ENCODE data around the gene OPCML. TPM values are rescaled to one million over a fixed set of nuclear protein-coding genes. Genes with fewer than 3 reads are reported as not detected.

The OPCML gene
- total and polyA plus RNA-seq, 12 donors, result under 0.01 to 1.2 (median 0.39) TPM

DNA sequence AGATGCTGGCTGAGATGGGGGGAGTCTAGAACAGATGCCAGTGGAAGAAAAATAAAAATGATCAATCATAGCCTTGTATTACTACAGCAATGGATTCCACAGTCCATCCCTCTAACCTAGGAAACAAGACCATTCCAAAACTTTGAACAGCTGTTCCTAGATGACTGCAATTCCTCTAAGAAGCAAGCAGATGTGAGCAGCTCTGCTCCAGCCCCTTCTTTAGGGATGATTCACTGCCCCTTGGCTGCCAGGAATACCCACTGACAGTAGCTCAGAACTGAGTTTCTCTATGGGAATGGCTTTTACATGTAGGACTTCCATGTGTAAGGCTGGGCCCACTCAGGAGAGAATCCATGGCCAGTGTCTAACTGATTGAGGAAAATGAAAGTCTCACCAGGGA, 943.9 kb downstream of the OPCML start:
- Histone ChIP-seq H3K9me3 (no peaks in the 10 kb centered on the region), H3K4me3 (no peak overlapping the region), H3K4me1 (peaks cover 0 to 20% (median 0%) of the 10 kb centered on the region in 9 donors), H3K27me3 (peaks cover 0 to 2% (median 0%) of the 10 kb centered on the region in 7 donors), H3K36me3 (no peaks in the 10 kb centered on the region), H3K27ac (no peak overlapping the region)
- no peak for DNase-seq
- ATAC-seq, result no peak
- TF ChIP-seq, protein P1, sequence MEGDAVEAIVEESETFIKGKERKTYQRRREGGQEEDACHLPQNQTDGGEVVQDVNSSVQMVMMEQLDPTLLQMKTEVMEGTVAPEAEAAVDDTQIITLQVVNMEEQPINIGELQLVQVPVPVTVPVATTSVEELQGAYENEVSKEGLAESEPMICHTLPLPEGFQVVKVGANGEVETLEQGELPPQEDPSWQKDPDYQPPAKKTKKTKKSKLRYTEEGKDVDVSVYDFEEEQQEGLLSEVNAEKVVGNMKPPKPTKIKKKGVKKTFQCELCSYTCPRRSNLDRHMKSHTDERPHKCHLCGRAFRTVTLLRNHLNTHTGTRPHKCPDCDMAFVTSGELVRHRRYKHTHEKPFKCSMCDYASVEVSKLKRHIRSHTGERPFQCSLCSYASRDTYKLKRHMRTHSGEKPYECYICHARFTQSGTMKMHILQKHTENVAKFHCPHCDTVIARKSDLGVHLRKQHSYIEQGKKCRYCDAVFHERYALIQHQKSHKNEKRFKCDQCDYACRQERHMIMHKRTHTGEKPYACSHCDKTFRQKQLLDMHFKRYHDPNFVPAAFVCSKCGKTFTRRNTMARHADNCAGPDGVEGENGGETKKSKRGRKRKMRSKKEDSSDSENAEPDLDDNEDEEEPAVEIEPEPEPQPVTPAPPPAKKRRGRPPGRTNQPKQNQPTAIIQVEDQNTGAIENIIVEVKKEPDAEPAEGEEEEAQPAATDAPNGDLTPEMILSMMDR (IDR thresholded peaks at IDR 0.05), result no peak
- intact Hi-C loops (cut with DNase I), result loop anchor here in 1 of 10 donors (10.0 kb wide), 1 partner anchor 186 kb away; no protein-coding TSS in a partner anchor

DNA sequence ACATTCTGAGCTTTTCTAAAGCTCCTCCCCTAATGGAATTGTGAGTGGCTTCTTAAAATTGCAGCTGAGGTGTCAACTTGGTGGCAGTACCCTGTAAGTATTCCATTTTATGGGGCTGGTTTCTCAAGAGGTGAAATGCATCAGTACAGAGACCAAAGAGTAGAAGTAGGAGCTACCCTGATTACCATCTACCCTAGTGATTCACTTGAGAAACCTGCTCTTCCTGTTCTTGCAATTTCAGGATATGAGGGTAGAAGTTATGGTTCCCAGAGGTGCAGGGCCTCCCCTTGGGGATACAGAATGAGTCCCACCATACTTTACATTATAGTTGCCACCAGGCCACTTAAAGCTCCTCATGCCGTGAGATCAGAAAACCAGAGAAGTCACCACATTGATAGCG, 944.6 kb downstream of the OPCML start:
- no peaks in the 10 kb centered on the region for H3K9me3 ChIP-seq
- ATAC-seq (no peak), DNase-seq (no peak)
- peaks cover 0 to 2% (median 0%) of the 10 kb centered on the region in 7 donors for H3K27me3 ChIP-seq
- no peak overlapping the region for H3K4me3 ChIP-seq
- WGBS, 2 donors, result 98 to 100% methylated on average over 2 of the region's 2 CpGs
- intact Hi-C loops (cut with DNase I), result loop anchor here in 1 of 10 donors (10.0 kb wide), 1 partner anchor 187 kb away; no protein-coding TSS in a partner anchor
- TF ChIP-seq, protein P1 (IDR thresholded peaks at IDR 0.05), result no peak
- no peaks in the 10 kb centered on the region for H3K36me3 ChIP-seq
- no peak overlapping the region for H3K27ac ChIP-seq
- peaks cover 0 to 20% (median 0%) of the 10 kb centered on the region in 9 donors for H3K4me1 ChIP-seq

DNA sequence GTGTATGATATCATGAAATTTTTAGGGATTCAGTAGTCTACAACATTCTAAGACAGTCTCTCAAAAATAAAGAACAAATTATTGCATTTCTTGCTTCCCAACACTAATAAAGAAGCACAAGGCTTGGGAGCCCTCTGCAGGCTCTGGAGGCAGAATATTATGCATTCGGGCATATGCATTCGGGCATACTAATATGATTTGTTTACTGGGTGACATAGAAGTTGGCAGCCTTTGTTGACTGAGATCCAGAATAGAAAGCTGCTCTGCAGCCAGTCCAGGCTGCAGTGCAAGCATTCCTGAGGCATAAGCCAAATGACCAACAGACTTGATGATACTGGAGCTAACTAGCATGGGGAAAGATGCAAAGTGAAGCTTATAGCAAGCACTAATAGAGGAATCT, 945.5 kb downstream of the OPCML start:
- Histone ChIP-seq H3K4me1 (peaks cover 0 to 20% (median 0%) of the 10 kb centered on the region in 9 donors), H3K27me3 (peaks cover 0 to 2% (median 0%) of the 10 kb centered on the region in 7 donors), H3K4me3 (no peak overlapping the region), H3K9me3 (no peaks in the 10 kb centered on the region), H3K27ac (no peak overlapping the region), H3K36me3 (no peaks in the 10 kb centered on the region)
- ATAC-seq (no peak), DNase-seq (no peak)
- 71 to 79% methylated on average over 2 of the region's 2 CpGs for WGBS, 2 donors
- intact Hi-C loops (cut with DNase I), result loop anchor here in 1 of 10 donors (10.0 kb wide), 1 partner anchor 188 kb away; no protein-coding TSS in a partner anchor
- TF ChIP-seq, protein P1 (IDR thresholded peaks at IDR 0.05), result no peak

DNA sequence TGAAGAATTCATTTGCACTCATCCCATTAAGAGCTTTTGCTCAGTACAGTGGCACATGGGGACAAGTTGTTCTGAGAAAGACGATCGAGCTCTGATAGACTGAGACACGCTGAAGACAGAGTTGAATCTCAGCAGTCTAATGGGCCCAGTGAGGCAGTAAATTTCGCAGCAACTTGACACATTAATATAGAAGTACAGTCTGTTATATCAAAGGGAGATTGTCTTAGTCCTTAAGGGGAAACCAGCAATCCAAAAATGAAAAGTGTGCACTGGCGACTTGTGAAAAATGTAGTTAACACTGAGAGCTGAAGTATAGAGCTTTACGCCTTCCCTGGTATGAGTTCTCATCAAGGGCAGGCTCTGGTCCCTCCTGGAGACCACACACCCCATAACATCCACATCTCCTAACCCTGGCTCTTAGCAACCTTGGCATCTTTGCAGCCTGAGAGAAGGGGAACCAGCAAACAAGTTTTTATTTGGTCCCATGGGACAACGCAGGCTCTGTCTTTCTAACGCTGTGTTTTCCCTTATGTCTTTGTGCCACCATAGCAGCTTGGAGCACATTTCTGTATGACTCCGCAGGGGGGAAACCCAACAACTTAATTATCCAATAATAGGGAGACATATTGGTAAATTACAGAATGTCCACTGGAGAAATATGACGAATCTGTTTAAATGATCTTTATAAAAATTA, 952.5 kb downstream of the OPCML start:
- H3K4me3 ChIP-seq, result no peak overlapping the region
- H3K36me3 ChIP-seq, result no peaks in the 10 kb centered on the region
- DNase-seq, result no peak
- ATAC-seq, result no peak
- TF ChIP-seq, protein P1 (IDR thresholded peaks at IDR 0.05), result no peak
- H3K4me1 ChIP-seq, result no peaks in the 10 kb centered on the region
- peaks cover 0 to 12% (median 2%) of the 10 kb centered on the region in 11 donors for H3K9me3 ChIP-seq
- H3K27ac ChIP-seq, result no peak overlapping the region
- WGBS, 2 donors, result 85% methylated on average over 10 of the region's 10 CpGs
- intact Hi-C loops (cut with DNase I), result loop anchor here in 1 of 10 donors (10.0 kb wide), 1 partner anchor 195 kb away; no protein-coding TSS in a partner anchor
- no peaks in the 10 kb centered on the region for H3K27me3 ChIP-seq
